Stimulated activated CD8-positive, alpha-beta memory T cell treated with anti-CD3 and anti-CD28 coated beads, Interleukin-7, amount 100 ng/mL, for 1 hour (primary cell): ENCODE data around the gene SLC23A2.
"Not testable (repeated sequence)": the region's sequence is repeated elsewhere in the genome, so short reads cannot be mapped to it uniquely, and the experiment has no call there.

Source experiments
- DNase-seq, 2 donors: peaks; one replicate each; pipeline ENCODE4 v3.0.0-alpha.2; 2020; ENCODE audit warnings: low read depth in 2 of 2

Gene SLC23A2

DNA sequence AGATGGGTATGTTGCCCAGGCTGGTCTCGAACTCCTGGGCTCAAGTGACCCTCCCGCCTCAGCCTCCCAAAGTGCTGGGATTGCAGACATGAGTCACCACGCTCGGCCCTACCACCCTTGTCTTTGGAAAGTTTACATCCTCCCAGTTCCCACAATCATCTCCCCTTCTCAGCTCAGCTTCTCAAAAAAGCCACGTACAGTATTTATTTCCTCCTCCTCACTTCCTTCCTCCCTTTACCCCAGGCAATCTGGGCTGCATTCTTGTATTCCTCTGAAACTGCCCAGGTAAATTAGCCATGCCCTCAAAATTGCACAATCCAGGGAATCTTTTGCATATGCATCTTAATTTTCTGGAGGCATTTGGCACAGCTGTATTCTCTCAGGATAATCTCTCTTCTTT, 7.4 kb upstream of the SLC23A2 start:
- no peak for DNase-seq

DNA sequence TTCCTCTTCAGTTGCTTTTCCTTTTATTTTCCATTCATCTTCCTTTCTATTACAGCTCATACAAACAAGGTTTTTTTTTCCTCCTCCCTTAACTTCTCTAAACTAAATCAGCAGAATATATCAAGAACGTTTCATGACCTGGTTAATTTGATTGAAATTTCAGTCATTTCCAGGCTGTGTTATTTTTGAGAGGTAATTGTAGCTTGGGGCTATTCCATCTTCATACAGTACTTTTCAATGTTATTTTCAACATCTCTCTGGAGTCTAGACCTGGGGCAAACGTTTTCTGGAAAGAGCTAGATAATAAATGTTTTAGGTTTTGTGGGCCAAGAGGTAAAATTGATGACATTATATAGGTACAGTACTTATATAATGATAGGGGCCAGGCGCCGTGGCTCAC, 4.0 kb upstream of the SLC23A2 start:
- no peak for DNase-seq

DNA sequence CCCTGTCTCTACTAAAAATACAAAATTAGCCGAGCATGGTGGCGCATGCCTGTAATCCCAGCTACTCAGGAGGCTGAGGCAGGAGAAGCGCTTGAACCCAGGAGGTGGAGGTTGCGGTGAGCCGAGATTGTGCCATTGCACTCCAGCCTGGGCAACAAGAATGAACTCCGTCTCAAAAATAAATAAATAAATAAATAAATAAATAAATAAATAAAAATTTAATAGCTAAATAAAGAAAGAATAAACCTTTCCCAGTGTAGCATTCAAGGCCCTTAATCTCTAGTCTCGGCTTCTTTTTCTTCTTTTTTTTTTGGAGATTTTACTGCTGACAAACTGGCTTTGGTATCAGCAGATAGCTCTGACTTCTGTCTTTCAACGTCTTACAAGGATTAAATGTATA, 3.5 kb upstream of the SLC23A2 start:
- DNase-seq, result not testable (repeated sequence)

DNA sequence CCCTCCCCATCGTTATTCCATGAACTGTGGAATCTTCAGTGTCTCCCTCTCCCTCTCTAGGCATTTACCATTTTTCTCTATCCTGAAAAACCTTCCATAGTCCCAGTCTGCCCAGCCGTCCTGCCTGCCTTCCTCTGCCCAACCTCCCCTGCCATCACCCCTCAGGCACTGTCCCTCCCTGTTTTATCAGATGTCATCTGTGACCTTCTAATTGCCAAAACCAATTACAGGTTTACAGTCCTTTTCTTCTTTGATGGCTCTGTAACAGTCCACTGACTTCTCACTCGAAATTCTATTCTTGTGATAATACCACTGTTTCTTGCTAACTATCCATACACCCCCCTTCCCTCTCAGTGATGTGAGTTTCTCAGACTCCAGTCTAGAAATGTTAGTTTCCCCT, 2.3 kb upstream of the SLC23A2 start:
- no peak for DNase-seq

DNA sequence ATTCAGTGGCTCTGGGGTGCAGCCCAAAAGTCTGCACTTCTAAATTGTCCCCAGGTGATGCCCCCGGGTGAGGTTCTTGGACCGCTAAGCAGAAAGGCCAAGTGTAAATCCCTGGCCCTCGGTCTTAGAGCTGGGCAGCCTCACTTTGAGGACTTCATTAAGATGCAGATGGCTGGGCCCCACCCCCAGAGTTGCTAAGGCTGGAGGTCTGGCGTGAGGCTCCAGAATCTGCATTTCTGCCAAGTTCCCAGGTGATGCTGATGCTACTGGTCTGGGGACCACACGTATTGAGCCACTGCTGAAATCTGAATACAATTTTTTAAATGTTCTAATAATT, 735 bp upstream of the SLC23A2 start:
- DNase-seq, result no peak

DNA sequence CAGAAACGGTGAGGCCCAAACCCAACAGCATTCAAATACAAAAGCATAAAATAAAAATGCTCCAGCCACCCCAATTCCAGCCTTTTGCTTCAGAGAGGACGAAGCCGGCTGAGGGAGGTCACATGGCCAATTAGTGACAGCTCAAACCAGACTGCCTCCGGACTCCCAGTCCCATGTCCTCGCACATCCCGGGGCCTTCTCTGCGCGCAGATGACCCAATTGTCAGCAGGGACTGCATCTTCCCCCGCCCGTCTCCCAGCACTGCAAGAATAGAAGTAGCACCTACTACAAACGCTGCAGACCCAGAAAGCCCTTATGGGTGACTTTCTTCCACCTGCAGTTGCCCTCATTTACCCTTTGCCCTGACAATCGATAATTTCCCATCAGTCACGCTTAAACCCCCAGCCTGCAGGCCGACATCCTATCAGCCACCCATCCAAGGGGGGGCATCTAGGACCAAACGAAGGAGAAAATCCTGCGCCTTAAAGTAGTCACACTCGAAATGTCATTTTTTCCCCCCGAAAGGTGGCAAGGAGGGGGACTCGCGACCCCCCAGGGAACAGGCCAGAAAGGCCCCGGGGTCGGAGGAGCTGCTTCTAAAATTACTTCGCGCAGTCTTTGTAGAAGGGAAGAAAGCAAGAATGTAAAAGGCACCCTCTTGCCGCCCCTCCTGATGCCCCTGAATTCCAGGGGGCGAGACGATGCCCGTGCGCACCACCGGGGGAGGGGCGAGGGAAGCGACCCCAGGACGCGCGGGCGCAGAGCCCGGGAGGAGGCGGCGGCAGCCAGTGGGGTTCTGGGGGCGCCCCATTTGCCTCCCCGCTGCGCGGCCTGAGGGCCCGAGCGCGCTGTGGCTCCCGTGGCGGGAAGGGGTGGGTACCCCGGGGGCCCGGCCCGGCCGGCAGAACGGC, 792 bp downstream of the SLC23A2 start:
- no peak for DNase-seq

DNA sequence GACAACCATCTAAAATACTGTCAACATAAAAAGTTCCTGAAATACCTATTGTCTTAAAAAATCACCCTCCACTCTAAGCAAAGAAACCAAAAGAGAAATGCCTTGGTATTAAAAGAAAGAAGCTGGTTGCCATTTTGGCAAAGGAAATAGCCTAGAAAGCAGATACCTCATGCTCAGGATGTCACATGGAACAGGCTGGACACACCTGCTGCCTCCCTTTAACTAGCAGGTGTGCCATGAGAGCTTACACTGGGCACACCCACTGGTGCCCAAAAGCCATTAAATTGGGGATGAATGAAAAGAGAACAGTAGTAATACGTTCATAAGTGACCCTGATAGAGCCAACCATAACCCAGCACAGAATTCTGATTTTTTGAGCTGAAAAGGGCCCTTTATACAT, 1.5 kb downstream of the SLC23A2 start:
- DNase-seq, result no peak

DNA sequence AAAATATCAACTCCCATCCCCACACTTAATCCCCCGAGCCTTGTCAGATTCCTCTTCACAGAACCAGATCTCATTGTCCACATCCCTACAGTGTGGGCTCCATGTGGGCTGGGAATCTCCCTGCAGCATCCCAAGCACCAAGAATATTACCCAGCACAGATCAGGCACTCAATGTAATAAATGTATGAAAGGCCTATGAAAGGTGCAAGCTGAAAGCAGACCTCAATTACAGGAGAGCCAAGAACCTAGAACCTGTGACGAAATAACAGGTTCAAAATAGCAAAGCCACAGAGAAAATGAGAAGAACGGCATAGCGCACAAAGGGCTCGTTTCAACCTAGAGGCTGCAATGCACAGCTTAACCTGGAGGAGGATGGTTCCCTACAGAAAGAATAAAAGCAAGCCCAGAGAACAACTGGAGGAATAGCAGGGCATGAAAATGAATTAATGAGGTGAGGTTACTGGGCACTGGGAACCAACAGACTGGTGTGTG, 3.1 kb downstream of the SLC23A2 start:
- DNase-seq, result no peak

DNA sequence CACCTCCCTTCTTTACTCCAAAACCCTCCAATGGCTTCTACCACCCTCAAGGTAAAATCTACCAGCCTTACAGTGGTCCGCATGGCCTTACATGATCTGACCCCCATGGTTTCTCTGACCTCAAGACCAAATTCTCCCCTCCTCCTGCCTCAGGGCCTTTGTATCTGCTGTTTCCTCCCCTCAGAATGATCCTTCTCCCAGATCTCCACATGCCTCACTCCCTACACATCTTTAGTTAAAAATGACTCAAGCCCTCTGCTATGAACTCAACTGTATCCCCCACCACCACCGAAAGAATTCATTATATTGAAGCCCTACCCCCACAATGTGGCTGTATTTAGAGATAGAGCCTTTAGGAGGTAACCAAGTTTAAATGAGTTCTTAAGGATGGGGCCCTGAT, 4.1 kb downstream of the SLC23A2 start:
- DNase-seq, result no peak

DNA sequence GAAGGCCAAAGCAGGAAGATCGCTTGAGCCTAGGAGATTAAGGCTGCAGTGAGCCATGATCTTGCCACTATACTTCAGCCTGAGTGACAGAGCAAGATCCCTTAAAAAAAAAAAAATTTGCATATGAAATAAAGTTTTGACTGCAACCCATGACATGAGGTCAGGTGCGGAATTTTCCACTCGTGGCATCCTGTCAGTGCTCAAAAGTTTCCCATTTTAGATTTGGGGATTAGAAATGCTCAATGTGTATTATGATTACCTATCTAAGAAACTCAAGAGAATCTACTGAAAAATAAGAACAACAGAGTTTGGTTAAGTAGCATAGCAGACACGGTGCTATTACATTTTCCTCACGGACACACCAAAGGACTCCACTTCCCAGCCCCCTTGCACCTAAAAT, 11.7 kb downstream of the SLC23A2 start:
- no peak for DNase-seq

DNA sequence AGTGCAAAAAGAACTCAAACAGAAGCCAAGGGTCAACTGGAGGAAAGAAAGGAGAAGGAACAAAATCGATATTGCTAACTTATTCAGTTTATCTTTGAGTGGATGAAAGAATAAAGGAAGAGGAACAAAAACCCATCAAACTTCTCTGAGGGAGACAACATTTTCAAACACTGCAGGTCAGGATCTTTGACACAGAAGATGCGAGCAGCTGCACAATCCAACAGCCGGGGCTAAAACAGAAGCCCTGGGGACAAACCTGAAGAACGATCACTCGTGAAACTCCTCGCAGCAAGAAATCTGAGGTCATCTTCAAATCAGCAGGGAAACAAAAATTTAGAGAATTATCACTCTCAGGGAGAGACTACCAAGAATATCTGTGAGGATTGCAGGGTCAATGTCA, 14.2 kb downstream of the SLC23A2 start:
- no peak for DNase-seq

DNA sequence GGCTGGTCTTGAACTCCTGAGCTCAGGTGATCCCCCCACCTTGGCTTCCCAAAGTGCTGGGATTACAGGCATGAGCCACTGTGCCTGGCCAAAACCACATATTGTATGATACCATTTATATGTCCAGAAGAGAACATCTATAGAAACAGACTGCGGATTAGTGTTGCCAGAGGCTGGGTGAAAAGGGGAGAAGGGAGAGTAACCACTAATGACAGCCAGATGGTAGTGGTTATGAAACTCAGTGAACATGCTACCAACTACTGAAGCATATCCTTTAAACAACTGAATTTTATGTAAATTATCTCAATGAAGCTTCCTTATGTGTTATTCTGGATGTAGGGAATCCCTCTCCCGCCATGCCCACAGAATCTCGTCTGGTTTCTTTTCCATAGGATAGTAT, 15.7 kb downstream of the SLC23A2 start:
- no peak for DNase-seq

DNA sequence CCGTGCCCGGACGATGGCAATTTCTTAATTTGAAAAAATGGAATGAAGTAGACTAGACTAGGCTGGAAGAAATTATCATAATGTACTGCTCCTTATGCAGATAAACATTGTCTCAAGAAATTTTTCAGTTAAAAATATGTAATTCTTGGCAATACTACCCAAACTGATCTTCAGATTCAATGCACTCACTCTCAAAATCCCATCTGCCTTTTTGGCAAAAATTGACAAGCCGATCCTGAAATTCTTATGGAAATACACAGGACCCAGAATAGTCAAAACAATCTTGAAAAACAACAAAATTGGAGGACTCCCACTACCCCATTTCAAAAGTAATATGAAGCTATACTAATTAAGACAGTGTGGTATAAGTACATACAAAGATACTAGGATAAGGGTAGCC, 19.0 kb downstream of the SLC23A2 start:
- no peak for DNase-seq

DNA sequence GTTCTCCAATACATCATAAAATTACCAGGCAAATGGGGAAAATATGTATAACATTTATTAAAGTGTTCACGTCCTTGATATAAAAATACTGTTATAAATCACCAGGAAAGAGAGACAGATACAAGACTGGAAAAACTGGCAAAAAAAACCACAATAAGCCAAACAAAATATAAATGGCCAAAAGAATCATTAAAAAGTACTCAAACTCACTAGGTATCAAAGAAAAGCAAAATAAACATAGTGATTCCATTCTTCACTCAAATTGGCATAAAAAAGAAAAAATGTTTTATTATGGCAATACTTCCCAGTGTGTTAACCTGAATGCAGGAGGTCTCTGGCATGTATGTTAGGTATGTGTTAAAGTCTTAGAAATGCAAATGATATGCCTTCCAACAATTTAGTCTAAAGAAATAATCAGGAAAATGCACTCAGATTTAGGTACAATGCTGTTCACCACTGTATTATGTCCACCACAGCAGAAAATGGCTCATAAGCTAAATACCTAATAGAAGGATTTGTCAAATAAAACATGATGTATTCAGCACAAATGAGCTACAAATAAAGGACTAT, 21.4 kb downstream of the SLC23A2 start:
- no peak for DNase-seq

DNA sequence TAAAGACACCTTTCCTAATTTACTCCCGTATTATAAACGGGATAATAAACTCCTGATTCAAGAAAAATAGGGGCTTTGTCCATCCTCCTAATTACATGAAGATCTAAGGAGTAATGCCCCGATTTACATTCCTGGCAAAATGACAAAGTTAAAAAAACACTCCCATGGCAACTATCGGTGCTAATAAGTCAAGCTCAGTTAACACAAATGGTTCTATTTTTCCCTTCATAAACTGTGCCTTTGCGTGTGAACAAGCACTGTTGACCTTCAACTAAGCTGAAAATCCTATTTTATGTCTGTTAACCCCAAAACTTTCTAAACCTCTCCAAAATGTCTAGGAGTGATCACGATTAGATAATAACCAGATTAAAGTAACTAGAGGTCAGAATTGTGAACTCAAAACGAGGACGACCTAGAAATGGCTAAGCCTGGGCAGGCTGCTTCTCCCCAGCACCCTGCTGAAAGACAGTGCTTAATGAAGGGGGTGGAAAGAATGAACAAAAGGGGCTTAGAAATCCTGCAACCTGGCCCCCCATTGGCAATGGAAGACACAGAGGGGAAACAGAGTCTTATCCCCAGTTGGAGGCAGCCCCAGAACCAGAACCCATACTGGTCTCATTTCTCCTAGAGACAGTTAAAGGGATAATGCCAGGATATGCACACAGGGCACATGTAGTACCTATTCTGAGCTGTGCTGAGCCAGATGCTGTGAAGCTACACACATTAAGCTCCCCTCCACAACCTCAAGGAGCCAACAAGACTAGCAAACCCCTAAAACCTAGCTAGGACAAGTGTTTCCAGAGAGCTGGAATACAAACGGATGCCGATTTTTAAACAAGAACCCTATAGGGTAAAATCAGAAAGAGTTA, 23.0 kb downstream of the SLC23A2 start:
- DNase-seq, result no peak

DNA sequence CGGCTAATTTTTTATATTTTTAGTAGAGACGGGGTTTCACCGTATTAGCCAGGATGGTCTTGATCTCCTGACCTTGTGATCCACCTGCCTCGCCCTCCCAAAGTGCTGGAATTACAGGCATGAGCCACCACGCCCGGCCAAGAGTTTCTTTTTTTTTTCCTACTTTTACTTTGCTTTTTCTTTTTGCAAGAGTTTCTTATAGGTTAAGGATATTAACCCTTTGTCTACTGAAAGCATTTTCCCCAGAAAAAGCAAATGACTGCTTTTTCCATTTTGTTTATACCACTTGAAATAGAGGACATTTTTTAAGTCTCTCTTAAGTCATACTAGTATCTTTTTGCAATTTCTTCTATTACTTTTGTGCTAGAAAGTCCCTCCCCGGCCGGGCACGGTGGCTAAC, 25.3 kb downstream of the SLC23A2 start:
- DNase-seq, result not testable (repeated sequence)

DNA sequence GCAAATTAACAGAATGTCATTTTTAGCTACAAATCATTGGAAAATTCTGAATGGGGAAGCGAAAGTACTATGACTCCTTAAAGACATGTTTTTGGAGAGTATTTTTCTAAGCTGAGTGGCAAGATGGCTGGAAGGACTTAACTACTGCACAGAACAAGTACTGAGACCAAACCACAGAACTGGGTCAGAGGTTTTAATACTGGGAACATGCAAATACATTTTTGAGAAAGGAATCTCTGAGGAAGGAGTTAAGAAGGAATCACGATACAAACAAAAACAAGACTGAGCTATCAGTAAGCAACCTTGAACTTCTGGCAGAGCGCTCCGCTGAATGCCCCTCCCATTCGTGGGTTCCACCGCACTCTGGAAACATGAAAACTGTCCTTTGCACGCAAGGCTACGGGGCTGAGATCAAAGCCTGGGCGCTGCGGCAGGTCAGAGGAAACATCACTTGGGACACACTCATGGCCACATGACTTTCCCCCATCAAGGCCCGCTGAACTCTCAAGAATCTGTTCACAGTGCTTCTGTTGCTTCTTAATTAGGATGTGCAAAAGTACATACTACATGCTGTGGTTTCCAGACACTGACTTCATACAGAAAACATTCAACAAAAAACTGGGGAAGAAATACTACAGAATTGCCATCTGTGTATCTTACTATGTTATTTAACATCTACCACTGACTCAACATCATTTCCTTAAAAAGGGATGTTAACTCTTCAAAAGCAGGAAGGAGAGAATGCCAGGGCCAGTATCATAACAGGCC, 27.8 kb downstream of the SLC23A2 start:
- no peak for DNase-seq

DNA sequence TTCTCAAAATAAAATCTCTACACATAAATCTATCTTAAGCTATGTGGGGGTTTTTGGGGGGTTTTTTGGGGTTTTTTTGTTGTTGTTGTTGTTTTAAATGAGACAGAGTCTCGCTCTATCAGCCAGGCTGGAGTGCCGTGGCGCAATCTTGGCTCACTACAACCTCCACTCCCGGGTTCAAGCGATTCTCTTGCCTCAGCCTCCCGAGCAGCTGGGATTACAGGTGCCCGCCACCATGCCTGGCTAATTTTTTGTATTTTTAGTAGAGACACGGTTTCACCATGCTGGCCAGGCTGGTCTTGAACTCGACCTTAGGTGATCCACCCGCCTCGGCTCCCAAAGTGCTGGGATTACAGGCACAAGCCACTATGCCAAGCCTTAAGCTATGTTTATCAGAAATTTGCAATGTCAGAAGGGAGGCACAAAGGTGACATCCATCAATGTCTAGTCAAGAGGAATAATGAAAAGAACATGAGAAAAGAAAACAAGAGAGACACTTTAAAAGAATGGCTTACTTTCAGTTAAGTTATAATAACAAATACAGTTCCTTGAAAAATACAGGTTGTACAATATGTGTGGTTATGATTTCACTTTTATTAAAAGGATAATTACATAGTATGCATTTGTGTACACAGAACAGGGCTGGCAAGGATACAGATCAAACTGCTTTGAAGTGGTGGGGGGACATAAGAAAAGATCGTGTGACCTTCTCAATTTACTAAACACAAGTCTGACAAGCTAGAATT, 28.6 kb downstream of the SLC23A2 start:
- no peak for DNase-seq

DNA sequence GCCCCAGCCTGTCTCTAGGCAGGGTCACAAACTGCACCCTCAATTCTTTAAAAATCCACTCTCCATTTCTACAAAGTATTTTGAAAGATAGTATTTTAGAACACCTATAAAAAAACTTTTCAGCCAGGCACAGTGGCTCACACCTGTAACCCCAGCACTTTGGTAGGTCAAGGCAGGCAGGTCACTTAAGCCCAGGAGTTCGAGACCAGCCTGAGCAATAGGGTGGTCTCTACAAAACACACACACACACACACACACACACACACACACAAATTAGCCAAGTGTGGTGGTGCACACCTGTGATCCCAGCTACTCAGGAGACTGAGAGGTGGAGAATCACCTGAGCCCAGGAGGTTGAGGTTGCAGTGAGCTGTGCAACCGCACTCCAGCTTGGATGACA, 30.2 kb downstream of the SLC23A2 start:
- DNase-seq, result no peak

DNA sequence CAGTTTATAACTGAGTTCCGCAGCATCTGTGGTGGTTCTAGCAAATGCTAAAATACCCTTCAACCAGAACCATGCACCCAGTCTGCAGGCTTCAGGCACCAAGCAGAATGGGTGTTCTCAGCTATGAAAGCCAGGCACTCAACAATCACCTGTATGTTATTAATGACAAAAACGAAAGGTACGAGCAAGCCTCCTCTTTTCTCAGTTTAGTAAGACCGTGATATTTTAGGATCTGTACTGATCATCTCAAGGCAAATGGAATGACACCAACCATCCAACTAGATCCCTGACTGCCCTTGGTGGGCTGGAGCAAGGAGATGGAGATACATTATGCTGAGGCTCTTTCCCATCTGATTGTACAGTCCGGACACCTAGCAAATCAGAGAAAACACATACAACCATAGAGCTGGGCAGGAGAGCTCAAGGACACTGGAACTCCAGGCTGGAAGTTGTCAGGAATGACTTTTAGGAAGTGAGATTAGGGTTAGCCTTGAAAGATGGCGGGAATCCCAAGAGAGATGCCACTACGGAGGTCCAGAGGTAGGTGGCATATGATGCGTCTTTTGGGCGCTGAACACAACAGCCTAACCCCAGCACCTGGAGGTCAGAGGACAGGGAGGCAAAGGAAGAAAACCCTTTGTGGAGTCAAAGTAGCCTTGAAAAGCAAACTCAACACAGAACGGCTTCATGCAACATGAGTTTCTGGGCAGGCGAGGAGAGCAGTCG, 33.4 kb downstream of the SLC23A2 start:
- no peak for DNase-seq
